Measurements from ENCODE around the gene DYRK2.

DYRK2 gene

GRCh38 chr12:67648521-67649260, at the start of gene DYRK2:
Gene DYRK2 (plus strand): TSS chr12:67648745. CDS start chr12:67649134, 389 bp downstream.
- peak; percentile 82 for DNase-seq

- no peak for DNase-seq
Measured at GRCh38 chr12:67599691-67600090, 48.9 kb upstream of the DYRK2 start.

- no peak for DNase-seq
Measured at GRCh38 chr12:67601126-67601525, 47.4 kb upstream of the DYRK2 start.

GRCh38 chr12:67609226-67609870, 39.2 kb upstream of the DYRK2 start:
- DNase-seq: no peak

GRCh38 chr12:67613040-67613439, 35.5 kb upstream of the DYRK2 start:
- DNase-seq: no peak

- no peak for DNase-seq
Measured at GRCh38 chr12:67617629-67618028, 30.9 kb upstream of the DYRK2 start.

GRCh38 chr12:67618303-67618702, 30.2 kb upstream of the DYRK2 start:
- no peak for DNase-seq

GRCh38 chr12:67621112-67621511, 27.4 kb upstream of the DYRK2 start:
- DNase-seq: no peak

GRCh38 chr12:67621926-67622325, 26.6 kb upstream of the DYRK2 start:
- no peak for DNase-seq

GRCh38 chr12:67623259-67623658, 25.3 kb upstream of the DYRK2 start:
- DNase-seq: no peak

GRCh38 chr12:67624355-67624754, 24.2 kb upstream of the DYRK2 start:
- DNase-seq: no peak

- no peak for DNase-seq
Measured at GRCh38 chr12:67625004-67625403, 23.5 kb upstream of the DYRK2 start.

- DNase-seq: no peak
Measured at GRCh38 chr12:67626156-67626555, 22.4 kb upstream of the DYRK2 start.

- DNase-seq: peak; percentile 72
Measured at GRCh38 chr12:67630373-67631088, 18.0 kb upstream of the DYRK2 start.

GRCh38 chr12:67632005-67632404, 16.5 kb upstream of the DYRK2 start:
- DNase-seq: no peak

GRCh38 chr12:67633024-67633610, 15.4 kb upstream of the DYRK2 start:
- DNase-seq: no peak

- DNase-seq: no peak
Measured at GRCh38 chr12:67633708-67634107, 14.8 kb upstream of the DYRK2 start.

GRCh38 chr12:67634303-67634761, 14.2 kb upstream of the DYRK2 start:
- no peak for DNase-seq

GRCh38 chr12:67637718-67638117, 10.8 kb upstream of the DYRK2 start:
- DNase-seq: no peak

- DNase-seq: no peak
Measured at GRCh38 chr12:67638694-67639093, 9.9 kb upstream of the DYRK2 start.

GRCh38 chr12:67640863-67641262, 7.7 kb upstream of the DYRK2 start:
- no peak for DNase-seq

GRCh38 chr12:67645126-67645525, 3.4 kb upstream of the DYRK2 start:
- no peak for DNase-seq

GRCh38 chr12:67645601-67646000, 2.9 kb upstream of the DYRK2 start:
- DNase-seq: no peak
